Duodenal mucosa (tissue), 2 donors: ENCODE measurements around the gene CDHR1.

Experiments
- H3K27ac ChIP-seq: one replicate; pipeline ENCODE4 v1.7.0; 2013; ENCODE audit warnings: low read depth, low read length
- H3K27me3 ChIP-seq, 2 donors: one replicate each; pipeline ENCODE4 v1.7.0; 2013; ENCODE audit warnings: low read length in 2 of 2, control low read depth in 1 of 2; ENCODE audit not compliant: insufficient read depth in 2 of 2, control insufficient read depth in 1 of 2
- H3K36me3 ChIP-seq, 2 donors: one replicate each; pipeline ENCODE4 v1.7.0; 2013; ENCODE audit warnings: low read length in 2 of 2, control low read depth in 1 of 2; ENCODE audit not compliant: insufficient read depth in 2 of 2, control insufficient read depth in 1 of 2
- H3K4me1 ChIP-seq, 2 donors: one replicate each; pipeline ENCODE4 v1.7.0; 2013; ENCODE audit warnings: low read length in 2 of 2, control low read depth in 1 of 2; ENCODE audit not compliant: insufficient read depth in 2 of 2, control insufficient read depth in 1 of 2
- H3K4me3 ChIP-seq, 2 donors: one replicate each; pipeline ENCODE4 v1.7.0; 2013; ENCODE audit warnings: low read length in 2 of 2, low read depth in 1 of 2
- H3K9ac ChIP-seq, 2 donors: one replicate each; pipeline ENCODE4 v1.7.0; 2013; ENCODE audit warnings: low read length in 2 of 2, low read depth in 1 of 2
- H3K9me3 ChIP-seq, 2 donors: one replicate each; pipeline ENCODE4 v1.7.0; 2013; ENCODE audit warnings: low read length in 2 of 2, control low read depth in 1 of 2; ENCODE audit not compliant: control insufficient read depth in 1 of 2

Gene CDHR1

GRCh38 chr10:84205853-84206525 lies 11.7 kb downstream of the CDHR1 start:
- H3K27me3 ChIP-seq: no peaks in the 10 kb centered on the region
- H3K27ac ChIP-seq: no peak overlapping the region
- H3K9ac ChIP-seq: no peak overlapping the region
- H3K4me1 ChIP-seq: peaks cover 5 to 6% of the 10 kb centered on the region in 2 donors
- H3K4me3 ChIP-seq: no peak overlapping the region
- H3K36me3 ChIP-seq: no peaks in the 10 kb centered on the region
- H3K9me3 ChIP-seq: no peaks in the 10 kb centered on the region

DNA sequence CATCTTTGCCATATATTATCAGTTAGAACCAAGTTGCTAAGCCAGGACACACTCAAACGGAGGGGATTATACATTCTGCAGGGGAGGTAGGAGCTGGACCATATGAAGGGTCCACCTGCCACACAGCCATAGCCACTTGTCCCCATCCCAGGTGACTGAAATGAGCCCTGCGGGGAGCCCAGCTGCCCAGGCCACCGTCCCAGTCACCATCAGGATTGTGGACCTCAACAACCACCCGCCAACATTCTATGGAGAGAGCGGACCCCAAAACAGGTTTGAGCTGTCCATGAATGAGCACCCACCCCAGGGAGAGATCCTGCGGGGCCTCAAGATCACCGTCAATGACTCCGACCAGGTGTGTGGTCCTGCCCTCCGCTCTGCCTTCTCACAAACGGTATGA lies 13.7 kb downstream of the CDHR1 start:
- no peaks in the 10 kb centered on the region for H3K9me3 ChIP-seq
- no peaks in the 10 kb centered on the region for H3K36me3 ChIP-seq
- no peaks in the 10 kb centered on the region for H3K27me3 ChIP-seq
- H3K4me3 ChIP-seq: no peak overlapping the region
- H3K9ac ChIP-seq: no peak overlapping the region
- H3K4me1 ChIP-seq: no peaks in the 10 kb centered on the region
- H3K27ac ChIP-seq: no peak overlapping the region

- Histone ChIP-seq H3K27me3 (peaks cover 0 to 6% of the 10 kb centered on the region in 2 donors), H3K4me1 (no peaks in the 10 kb centered on the region), H3K36me3 (no peaks in the 10 kb centered on the region), H3K27ac (no peak overlapping the region), H3K4me3 (no peak overlapping the region), H3K9me3 (no peaks in the 10 kb centered on the region), H3K9ac (no peak overlapping the region)
Observed at GRCh38 chr10:84211566-84211965, 17.2 kb downstream of the CDHR1 start.

GRCh38 chr10:84212014-84212413 lies 17.7 kb downstream of the CDHR1 start:
- Histone ChIP-seq H3K9ac (no peak overlapping the region), H3K9me3 (no peaks in the 10 kb centered on the region), H3K4me3 (no peak overlapping the region), H3K27me3 (peaks cover 0 to 6% of the 10 kb centered on the region in 2 donors), H3K36me3 (no peaks in the 10 kb centered on the region), H3K4me1 (no peaks in the 10 kb centered on the region), H3K27ac (no peak overlapping the region)

DNA sequence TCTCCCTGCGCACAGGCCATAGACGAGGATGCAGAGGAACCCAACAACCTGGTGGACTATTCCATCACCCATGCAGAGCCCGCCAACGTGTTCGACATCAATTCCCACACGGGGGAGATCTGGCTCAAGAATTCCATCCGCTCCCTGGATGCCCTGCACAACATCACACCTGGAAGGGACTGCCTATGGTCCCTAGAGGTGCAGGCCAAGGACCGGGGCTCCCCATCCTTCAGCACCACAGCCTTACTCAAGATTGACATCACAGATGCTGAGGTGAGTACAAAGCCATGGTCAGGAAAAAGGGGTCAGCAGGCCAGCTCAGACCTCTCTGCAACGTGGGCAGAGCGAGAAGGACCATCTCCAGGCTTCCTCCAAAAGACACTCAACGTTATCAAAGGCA lies 18.7 kb downstream of the CDHR1 start:
- H3K27ac ChIP-seq: no peak overlapping the region
- no peaks in the 10 kb centered on the region for H3K36me3 ChIP-seq
- no peak overlapping the region for H3K9ac ChIP-seq
- no peak overlapping the region for H3K4me3 ChIP-seq
- H3K9me3 ChIP-seq: no peaks in the 10 kb centered on the region
- no peaks in the 10 kb centered on the region for H3K4me1 ChIP-seq
- peaks cover 0 to 6% of the 10 kb centered on the region in 2 donors for H3K27me3 ChIP-seq

DNA sequence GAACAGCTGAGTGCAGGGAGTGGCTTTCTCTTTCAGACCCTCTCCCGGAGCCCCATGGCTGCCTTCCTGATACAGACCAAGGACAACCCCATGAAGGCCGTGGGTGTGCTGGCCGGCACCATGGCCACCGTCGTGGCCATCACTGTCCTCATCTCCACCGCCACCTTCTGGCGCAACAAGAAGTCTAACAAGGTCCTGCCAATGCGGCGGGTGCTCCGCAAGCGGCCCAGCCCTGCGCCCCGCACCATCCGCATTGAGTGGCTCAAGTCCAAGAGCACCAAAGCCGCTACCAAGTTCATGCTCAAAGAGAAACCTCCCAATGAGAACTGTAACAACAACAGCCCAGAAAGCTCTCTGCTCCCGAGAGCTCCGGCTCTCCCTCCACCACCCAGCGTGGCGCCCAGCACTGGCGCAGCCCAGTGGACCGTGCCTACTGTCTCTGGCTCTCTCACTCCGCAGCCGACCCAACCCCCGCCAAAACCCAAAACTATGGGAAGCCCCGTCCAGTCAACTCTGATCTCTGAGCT lies 19.8 kb downstream of the CDHR1 start:
- Histone ChIP-seq H3K9ac (no peak overlapping the region), H3K4me1 (no peaks in the 10 kb centered on the region), H3K9me3 (no peaks in the 10 kb centered on the region), H3K27me3 (peaks cover 0 to 6% of the 10 kb centered on the region in 2 donors), H3K36me3 (no peaks in the 10 kb centered on the region), H3K4me3 (no peak overlapping the region), H3K27ac (no peak overlapping the region)

DNA sequence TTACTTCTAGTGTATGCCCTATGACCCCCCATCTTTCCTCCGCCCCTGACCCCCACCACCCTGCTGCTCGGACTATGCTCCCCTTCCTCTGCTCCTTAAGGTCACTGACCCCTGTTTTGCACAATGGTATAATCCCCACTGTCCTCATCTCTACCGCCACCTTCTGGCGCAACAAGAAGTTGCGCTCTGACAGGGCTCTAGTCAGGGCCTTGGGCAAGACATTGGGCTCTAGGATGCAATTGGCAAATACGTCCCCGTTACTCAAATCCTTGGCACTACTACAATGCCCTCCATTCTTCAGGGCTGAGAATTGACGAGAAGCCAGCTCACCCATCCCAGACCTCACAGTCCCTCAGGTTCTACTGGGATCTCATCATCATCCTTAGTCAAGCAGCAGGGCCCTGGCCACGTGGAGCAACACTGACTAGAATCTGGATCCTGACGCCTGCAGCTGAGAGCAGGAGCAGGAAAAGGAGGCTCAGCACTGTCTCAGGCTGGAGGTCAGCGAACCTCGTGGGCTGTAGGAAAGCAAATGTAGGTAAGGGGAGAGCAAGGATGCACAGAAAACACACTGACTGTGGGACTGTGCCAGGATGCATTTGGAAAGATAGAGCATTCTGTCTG lies 20.4 kb downstream of the CDHR1 start:
- Histone ChIP-seq H3K36me3 (no peaks in the 10 kb centered on the region), H3K9me3 (no peaks in the 10 kb centered on the region), H3K4me3 (no peak overlapping the region), H3K27ac (no peak overlapping the region), H3K27me3 (peaks cover 0 to 6% of the 10 kb centered on the region in 2 donors), H3K9ac (no peak overlapping the region), H3K4me1 (no peaks in the 10 kb centered on the region)

DNA sequence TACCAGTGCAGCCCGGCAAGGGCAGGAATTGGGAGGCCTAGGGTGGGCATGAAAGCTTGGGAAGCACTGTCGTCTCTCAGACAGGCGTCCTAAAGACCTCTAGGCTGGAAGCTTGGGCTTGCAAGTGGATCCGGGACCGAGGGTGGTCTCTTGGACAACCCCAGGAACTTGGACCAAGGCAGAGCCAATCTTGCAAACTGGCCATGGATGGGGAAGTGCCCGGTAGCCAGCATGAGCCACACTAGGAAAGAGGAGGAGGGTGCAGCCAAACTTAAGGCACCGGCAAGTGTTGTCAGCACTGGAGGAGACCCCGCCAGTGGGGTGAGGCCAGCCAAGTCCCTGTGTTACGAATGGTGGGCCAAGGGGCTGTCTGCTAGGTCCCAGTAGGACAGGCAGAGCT lies 22.5 kb downstream of the CDHR1 start:
- no peaks in the 10 kb centered on the region for H3K9me3 ChIP-seq

GRCh38 chr10:84217746-84218145 lies 23.4 kb downstream of the CDHR1 start:
- Histone ChIP-seq H3K4me1 (no peaks in the 10 kb centered on the region), H3K27ac (no peak overlapping the region), H3K9me3 (no peaks in the 10 kb centered on the region), H3K9ac (no peak overlapping the region), H3K27me3 (peaks cover 0 to 6% of the 10 kb centered on the region in 2 donors), H3K36me3 (no peaks in the 10 kb centered on the region), H3K4me3 (no peak overlapping the region)

More for the DNA sequence above, 22.5 kb downstream of the CDHR1 start:
- Histone ChIP-seq H3K27ac (no peak overlapping the region), H3K36me3 (no peaks in the 10 kb centered on the region), H3K9ac (no peak overlapping the region), H3K4me1 (no peaks in the 10 kb centered on the region), H3K27me3 (peaks cover 0 to 6% of the 10 kb centered on the region in 2 donors), H3K4me3 (no peak overlapping the region)

DNA sequence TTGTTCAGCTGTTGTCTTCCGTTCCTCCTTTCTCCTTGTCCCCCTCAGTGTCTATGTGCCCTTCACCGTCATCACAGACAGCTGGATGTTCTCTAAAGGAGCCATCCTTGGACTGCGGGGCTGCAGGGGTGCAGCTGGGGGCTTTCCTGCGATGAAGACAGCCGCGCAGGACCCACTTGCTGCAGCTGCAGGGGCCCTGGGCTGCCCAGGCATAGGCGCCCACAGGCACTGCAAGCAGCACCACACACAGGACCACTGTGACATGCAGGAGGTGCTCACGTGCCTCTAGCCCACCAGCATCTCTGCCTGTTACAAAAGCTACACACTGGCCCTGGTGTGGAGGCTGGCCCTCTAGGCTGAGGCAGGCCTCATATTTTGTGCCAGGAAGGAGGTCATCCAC lies 27.6 kb downstream of the CDHR1 start:
- Histone ChIP-seq H3K27ac (no peak overlapping the region), H3K27me3 (no peaks in the 10 kb centered on the region), H3K4me3 (no peak overlapping the region), H3K9me3 (no peaks in the 10 kb centered on the region), H3K9ac (no peak overlapping the region), H3K36me3 (no peaks in the 10 kb centered on the region), H3K4me1 (no peaks in the 10 kb centered on the region)
